A673 (cell line): ENCODE measurements around the gene LRRC27.

ENCODE experiments used
- EZH2 ChIP-seq: fragments of 200-600 bp; sonication (generic); IDR thresholded peaks from 2 replicates; pipeline ENCODE4 v1.6.1; 2017; ENCODE audit warnings: borderline replicate concordance, low read depth, mild to moderate bottlenecking, mixed read lengths, antibody characterized with exemption, low read length; ENCODE audit not compliant: poor library complexity, severe bottlenecking
- TF ChIP-seq, protein P1 (sequence below): fragments of 300-800, 200-600 bp; sonication (generic); conservative IDR thresholded peaks from 2 replicates; pipeline ENCODE4 v1.5.1; 2017; ENCODE audit warnings: low read depth, mild to moderate bottlenecking, antibody characterized with exemption, low read length, moderate library complexity, mixed read lengths

DNA sequence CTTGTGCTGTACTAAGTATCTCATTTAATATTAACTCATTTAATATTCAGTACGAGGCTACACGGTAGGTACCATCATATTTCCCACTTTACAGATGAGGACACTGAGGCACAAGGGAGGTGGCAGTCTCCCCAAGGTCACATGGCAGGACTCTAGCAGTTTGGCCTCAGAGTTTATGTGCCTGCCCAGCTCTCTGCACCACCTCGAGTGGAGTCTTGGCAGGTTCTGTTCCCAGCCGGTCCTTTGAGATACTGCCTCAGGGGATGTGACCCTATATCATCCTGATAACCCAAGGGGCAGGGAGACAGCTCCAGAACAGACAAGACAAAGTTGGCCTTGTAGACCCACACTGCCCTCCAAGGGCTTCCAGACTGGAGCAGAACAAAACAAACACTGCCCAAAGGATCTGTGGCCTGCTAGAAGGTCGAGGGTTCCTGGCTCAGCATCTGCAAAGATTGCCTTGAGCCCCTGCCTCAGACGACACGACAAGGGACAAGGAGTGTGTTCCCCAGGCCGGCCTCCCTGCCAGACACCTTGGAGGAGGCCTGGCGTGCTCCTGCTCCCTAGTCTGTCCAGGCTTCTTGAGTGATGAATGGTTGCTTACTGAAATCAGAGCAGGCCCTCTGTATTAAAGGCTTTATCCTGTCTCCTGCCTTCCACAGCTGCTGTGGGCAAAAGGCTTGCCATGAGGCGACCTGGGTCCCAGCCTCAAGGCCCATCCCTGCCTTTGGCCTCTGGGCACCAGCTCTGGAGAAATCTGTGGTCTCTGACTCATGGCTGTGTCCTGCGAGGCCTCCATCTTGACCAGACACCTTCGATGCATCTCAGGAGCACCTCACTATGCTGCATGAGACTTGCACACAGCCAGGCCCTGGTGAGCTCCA, 61.1 kb downstream of the LRRC27 start:
- TF ChIP-seq, protein P1, sequence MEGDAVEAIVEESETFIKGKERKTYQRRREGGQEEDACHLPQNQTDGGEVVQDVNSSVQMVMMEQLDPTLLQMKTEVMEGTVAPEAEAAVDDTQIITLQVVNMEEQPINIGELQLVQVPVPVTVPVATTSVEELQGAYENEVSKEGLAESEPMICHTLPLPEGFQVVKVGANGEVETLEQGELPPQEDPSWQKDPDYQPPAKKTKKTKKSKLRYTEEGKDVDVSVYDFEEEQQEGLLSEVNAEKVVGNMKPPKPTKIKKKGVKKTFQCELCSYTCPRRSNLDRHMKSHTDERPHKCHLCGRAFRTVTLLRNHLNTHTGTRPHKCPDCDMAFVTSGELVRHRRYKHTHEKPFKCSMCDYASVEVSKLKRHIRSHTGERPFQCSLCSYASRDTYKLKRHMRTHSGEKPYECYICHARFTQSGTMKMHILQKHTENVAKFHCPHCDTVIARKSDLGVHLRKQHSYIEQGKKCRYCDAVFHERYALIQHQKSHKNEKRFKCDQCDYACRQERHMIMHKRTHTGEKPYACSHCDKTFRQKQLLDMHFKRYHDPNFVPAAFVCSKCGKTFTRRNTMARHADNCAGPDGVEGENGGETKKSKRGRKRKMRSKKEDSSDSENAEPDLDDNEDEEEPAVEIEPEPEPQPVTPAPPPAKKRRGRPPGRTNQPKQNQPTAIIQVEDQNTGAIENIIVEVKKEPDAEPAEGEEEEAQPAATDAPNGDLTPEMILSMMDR: no peak
- no peak for TF ChIP-seq EZH2
